ENCODE measurements around the gene LGALS3.
A peak's percentile ranks its signal among the peaks of the same experiment; 100 is the strongest.
"Not testable (repeated sequence)": the region's sequence is repeated elsewhere in the genome, so short reads cannot be mapped to it uniquely, and the experiment has no call there.

LGALS3 gene

GRCh38 chr14:55129086-55129427, at the start of gene LGALS3:
Gene LGALS3, plus strand, starts transcription at chr14:55129252. Its CDS starts 8,122 bp downstream, at chr14:55137374.
- DNase-seq (ENCODE audit: low spot score) = no peak

- DNase-seq (ENCODE audit: low spot score) = not testable (repeated sequence)
Measured at GRCh38 chr14:55079961-55080360, 49.1 kb upstream of the LGALS3 start.

- DNase-seq (ENCODE audit: low spot score) = no peak
Measured at GRCh38 chr14:55084401-55085059, 44.5 kb upstream of the LGALS3 start.

- no peak for DNase-seq (ENCODE audit: low spot score)
Measured at GRCh38 chr14:55085060-55085660, 43.9 kb upstream of the LGALS3 start.

GRCh38 chr14:55086938-55087337, 42.1 kb upstream of the LGALS3 start:
- DNase-seq (ENCODE audit: low spot score) = no peak

- DNase-seq (ENCODE audit: low spot score) = no peak
Measured at GRCh38 chr14:55088356-55088755, 40.7 kb upstream of the LGALS3 start.

DNA sequence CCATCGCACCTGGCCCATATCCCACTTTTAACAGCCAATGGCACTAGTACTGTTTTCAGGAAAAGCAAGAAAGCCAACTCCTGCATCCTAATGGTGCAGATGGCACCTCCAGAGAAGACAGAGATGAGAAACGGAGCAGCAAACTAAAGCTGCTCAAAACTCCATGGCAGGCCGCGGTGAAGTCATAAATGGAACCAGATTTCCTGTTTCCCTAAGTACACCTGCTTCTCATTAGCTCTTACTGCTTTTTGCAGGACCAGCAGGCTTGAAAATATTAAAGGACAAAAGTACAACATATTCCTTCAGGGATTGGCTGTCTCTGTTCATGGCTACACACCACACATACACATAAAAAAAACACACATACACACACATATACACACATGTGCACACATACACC, 36.7 kb upstream of the LGALS3 start:
- no peak for DNase-seq (ENCODE audit: low spot score)

- no peak for DNase-seq (ENCODE audit: low spot score)
Measured at GRCh38 chr14:55094292-55095157, 34.5 kb upstream of the LGALS3 start.

- peak; percentile 22 for DNase-seq (ENCODE audit: low spot score)
Measured at GRCh38 chr14:55097881-55098560, 31.0 kb upstream of the LGALS3 start.

- DNase-seq (ENCODE audit: low spot score) = no peak
Measured at GRCh38 chr14:55098561-55098898, 30.5 kb upstream of the LGALS3 start.

- DNase-seq (ENCODE audit: low spot score) = no peak
Measured at GRCh38 chr14:55099756-55100155, 29.3 kb upstream of the LGALS3 start.

GRCh38 chr14:55101698-55102097, 27.4 kb upstream of the LGALS3 start:
- no peak for DNase-seq (ENCODE audit: low spot score)

- DNase-seq (ENCODE audit: low spot score) = peak; percentile 78
Measured at GRCh38 chr14:55102141-55102621, 26.9 kb upstream of the LGALS3 start.

DNA sequence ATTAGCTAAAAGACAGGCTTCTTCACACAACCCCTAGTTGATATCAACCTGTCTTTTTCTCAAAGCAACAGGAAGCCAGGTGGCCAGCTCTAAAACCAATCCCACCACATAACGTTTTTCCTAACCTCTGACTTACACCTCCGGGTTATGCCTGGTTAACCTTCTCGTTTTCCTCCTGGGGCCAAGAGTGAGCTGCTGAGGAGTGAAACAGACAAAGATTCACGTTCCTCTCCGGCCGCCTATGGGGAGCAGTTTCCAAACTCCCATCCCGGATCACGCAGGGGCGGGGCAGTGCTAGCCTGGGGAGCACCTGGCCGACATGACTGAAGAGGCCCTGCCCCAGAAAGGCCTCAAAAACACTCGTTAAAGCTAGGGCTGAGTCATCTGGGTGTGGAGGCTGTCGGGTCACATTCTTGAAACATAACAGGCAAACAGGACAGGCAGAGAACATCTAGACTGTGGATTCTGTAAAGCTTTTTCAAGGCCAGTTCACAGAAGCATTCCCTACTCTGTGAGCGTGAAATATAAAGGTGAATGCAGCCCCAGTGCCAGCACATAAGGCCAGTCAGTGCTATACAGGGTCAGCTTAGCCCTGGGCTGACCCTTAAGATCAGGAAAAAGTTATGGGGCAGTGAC, 25.9 kb upstream of the LGALS3 start:
- no peak for DNase-seq (ENCODE audit: low spot score)

- no peak for DNase-seq (ENCODE audit: low spot score)
Measured at GRCh38 chr14:55103971-55104954, 24.8 kb upstream of the LGALS3 start.

DNA sequence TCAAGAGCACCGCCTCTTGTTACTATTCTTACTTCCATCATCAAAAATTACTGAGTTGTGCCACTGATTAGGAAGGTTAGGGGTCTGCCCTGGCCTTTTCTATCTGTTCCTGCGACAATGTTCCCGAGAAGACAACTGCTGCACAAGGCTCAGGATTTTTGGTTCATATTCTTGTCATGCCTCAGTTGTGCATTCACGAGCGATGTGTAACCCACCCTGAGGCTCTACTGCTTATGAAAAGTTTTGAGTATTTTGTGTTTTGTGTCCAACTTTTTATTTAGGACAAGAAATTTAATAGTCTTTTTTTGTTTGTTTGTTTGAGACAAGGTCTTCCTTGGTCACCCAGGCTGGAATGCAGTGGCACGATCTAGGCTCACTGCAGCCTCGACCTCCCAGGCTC, 23.1 kb upstream of the LGALS3 start:
- DNase-seq (ENCODE audit: low spot score) = no peak

DNA sequence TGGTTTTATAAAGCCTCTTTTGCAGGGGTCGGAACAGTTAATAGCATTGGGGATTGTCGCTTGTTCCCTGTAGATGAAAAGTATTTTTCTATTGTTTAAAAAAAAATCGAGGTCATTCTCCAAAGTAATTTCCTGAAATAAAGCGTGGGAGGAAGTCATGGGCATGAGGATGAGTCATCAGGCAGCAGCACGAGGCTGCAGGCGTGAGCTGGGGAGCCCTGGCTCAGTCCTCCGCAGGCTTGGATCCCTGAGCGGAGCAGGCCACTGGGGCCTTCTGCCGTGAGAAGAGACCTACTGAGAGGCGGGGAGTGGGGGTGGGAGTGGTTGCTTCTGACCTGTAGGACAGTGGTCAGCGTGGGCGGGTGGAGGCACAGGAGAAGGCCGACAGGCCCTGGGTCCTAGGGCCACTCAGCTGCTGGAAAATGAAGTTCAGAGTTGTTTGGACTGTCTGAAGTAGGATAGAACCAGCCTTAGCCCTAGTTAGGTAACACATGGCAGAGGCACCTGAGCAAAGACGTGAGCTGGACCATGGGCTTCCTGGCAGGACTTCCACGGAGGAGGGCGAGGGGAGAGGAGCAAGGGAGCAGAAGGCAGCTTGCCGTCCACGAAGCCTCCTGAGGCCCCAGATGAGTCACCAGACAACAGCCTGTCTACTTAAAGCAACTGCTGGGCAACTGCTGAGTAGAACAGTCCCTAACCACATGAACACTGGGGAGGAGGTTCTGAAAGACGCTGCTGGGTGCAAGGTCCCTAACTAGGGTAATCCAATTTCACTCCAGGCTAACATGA, 21.1 kb upstream of the LGALS3 start:
- DNase-seq (ENCODE audit: low spot score) = no peak

- no peak for DNase-seq (ENCODE audit: low spot score)
Measured at GRCh38 chr14:55109836-55110235, 19.2 kb upstream of the LGALS3 start.

DNA sequence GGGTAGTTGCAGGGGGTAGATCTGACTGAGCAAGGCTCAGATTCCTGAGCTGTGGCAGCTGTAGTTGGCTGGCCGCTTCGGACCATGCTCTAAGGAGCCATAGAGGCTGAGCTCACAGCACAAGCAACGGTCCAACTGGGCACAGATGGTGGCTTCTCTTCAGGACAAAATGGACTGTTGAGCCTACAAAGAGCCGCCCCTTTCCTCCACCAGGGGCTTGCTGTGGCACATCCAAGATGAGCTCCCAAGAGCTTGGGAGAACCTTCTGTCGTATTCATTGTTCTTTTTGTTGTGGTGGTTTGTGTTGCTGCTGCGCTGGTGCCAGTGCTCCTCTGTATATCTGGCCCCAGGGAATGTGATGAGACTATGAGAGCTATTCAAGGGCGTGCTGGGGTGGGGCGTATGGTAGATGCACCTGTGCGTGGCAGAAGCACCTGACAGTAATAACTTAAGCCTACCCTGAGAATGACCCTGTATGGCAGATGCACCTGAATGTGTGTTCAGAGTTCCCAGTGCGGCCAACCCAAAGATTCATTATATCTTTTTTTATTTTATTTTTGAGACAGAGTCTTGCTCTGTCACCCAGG, 17.8 kb upstream of the LGALS3 start:
- no peak for DNase-seq (ENCODE audit: low spot score)

- no peak for DNase-seq (ENCODE audit: low spot score)
Measured at GRCh38 chr14:55114720-55115119, 14.3 kb upstream of the LGALS3 start.

Measured in NAMALWA (cell line).